Measurements from ENCODE around the gene SNX8.

DNA sequence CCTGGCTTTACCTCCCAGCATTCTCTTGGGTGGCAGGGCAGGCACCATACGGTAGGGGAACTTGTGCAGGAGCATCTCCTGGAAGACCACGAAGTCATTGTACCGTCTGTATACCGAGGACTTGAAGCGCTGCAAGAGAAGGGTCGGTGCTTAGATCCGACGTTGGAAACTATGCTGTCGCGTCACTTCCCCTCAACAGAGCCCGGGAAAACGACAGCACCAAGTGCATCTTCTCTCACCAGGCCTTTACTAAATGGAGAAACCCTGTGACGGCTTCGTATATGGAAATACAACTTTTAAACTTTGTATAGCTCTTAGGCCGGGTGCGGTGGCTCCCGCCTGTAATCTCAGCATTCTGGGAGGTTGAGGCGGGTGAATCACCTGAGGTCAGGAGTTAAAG is 39.1 kb downstream of the SNX8 start:
- TF ChIP-seq CTCF (IDR thresholded peaks at IDR 0.05) (no peak), EZH2 (IDR thresholded peaks at IDR 0.05; ENCODE audit: borderline replicate concordance, insufficient read depth, low read depth, low read length, poor library complexity, severe bottlenecking) (no peak)

Measured in B cell (primary cell).